Muscle of back (tissue), 13 donors: ENCODE data around the gene EPDR1. TPM values are rescaled to one million over a fixed set of nuclear protein-coding genes. Genes with fewer than 3 reads are reported as not detected.

Source experiments
- DNase-seq, 3 donors: peaks; one replicate each; pipeline versions ENCODE4 v3.0.0 to v3.0.0-alpha.2; 2013
- long read RNA-seq, 9 donors: transcript quantifications; one replicate each; lab custom pipeline, GENCODE V29; 2026
- polyA plus RNA-seq, 10 donors: library from polyadenylated mRNA; unstranded; fragments of 120-200 nt; gene quantifications; one replicate each; pipeline ENCODE4 v1.2.1, GENCODE V29; 2013; ENCODE audit not compliant: insufficient read length in 10 of 10

EPDR1 gene
- 100 to 1,000 TPM in 5 of 10 donors, 10 to 100 TPM in 5; 43.9 to 127 (median 100) TPM for polyA plus RNA-seq
- long read RNA-seq, donor 1, transcript EPDR1-202 (2 exons, 638 nt) = minor isoform, 9 of 122 reads
- long read RNA-seq, donor 1, transcript EPDR1-201 (3 exons, 2,599 nt) = major isoform, 27 of 122 reads
- long read RNA-seq, donor 1, partial matches to known transcripts = 86 of 122 reads
- long read RNA-seq, donor 1, other reads (novel, unspliced or antisense) = 0 of 122 reads
- long read RNA-seq, donor 2, transcript EPDR1-201 (3 exons, 2,599 nt) = major isoform, 31 of 137 reads
- long read RNA-seq, donor 2, transcript EPDR1-202 (2 exons, 638 nt) = minor isoform, 6 of 137 reads
- long read RNA-seq, donor 2, partial matches to known transcripts = 100 of 137 reads
- long read RNA-seq, donor 2, other reads (novel, unspliced or antisense) = 0 of 137 reads
- long read RNA-seq, donor 3 = 0 reads
- long read RNA-seq, donor 4, transcript EPDR1-201 (3 exons, 2,599 nt) = major isoform, 23 of 28 reads
- long read RNA-seq, donor 4, partial matches to known transcripts = 0 of 28 reads
- long read RNA-seq, donor 4, other reads (novel, unspliced or antisense) = 0 of 28 reads
- long read RNA-seq, donor 5, transcript EPDR1-201 (3 exons, 2,599 nt) = major isoform, 20 of 32 reads
- long read RNA-seq, donor 5, partial matches to known transcripts = 6 of 32 reads
- long read RNA-seq, donor 5, other reads (novel, unspliced or antisense) = 0 of 32 reads
- long read RNA-seq, donor 6, transcript EPDR1-202 (2 exons, 638 nt) = minor isoform, 17 of 75 reads
- long read RNA-seq, donor 6, transcript EPDR1-201 (3 exons, 2,599 nt) = major isoform, 32 of 75 reads
- long read RNA-seq, donor 6, partial matches to known transcripts = 25 of 75 reads
- long read RNA-seq, donor 6, other reads (novel, unspliced or antisense) = 0 of 75 reads
- long read RNA-seq, donor 7, transcript EPDR1-201 (3 exons, 2,599 nt) = major isoform, 7 of 9 reads
- long read RNA-seq, donor 7, partial matches to known transcripts = 0 of 9 reads
- long read RNA-seq, donor 7, other reads (novel, unspliced or antisense) = 0 of 9 reads
- long read RNA-seq, donor 8, transcript EPDR1-201 (3 exons, 2,599 nt) = major isoform, 7 of 8 reads
- long read RNA-seq, donor 8, partial matches to known transcripts = 0 of 8 reads
- long read RNA-seq, donor 8, other reads (novel, unspliced or antisense) = 0 of 8 reads
- long read RNA-seq, donor 9, partial matches to known transcripts = 0 of 3 reads
- long read RNA-seq, donor 9, other reads (novel, unspliced or antisense) = 0 of 3 reads

GRCh38 chr7:37920305-37920848, at the start of gene EPDR1:
EPDR1 (plus strand) TSS chr7:37920640; CDS start chr7:37920940, 300 bp downstream.
- DNase-seq = peak; percentile 53 to 85 (median 62)

- no peak for DNase-seq
Measured at GRCh38 chr7:37882086-37882485, 38.4 kb upstream of the EPDR1 start.

GRCh38 chr7:37893359-37893758, 27.1 kb upstream of the EPDR1 start:
- no peak for DNase-seq

- DNase-seq = no peak
Measured at GRCh38 chr7:37894671-37895070, 25.8 kb upstream of the EPDR1 start.

- DNase-seq = no peak
Measured at GRCh38 chr7:37899712-37900247, 20.7 kb upstream of the EPDR1 start.

- peak in 2 of 3 donors; percentile 59 to 77 for DNase-seq
Measured at GRCh38 chr7:37901236-37901827, 19.1 kb upstream of the EPDR1 start.

GRCh38 chr7:37901890-37902524, 18.4 kb upstream of the EPDR1 start:
- DNase-seq = peak in 1 of 3 donors; percentile 63

GRCh38 chr7:37908221-37908788, 12.1 kb upstream of the EPDR1 start:
- peak in 1 of 3 donors; percentile 72 for DNase-seq

GRCh38 chr7:37912756-37913155, 7.7 kb upstream of the EPDR1 start:
- no peak for DNase-seq

GRCh38 chr7:37915438-37915837, 5.0 kb upstream of the EPDR1 start:
- DNase-seq = peak in 2 of 3 donors; percentile 64 to 70

- DNase-seq = peak in 1 of 3 donors; percentile 85
Measured at GRCh38 chr7:37916017-37916672, 4.3 kb upstream of the EPDR1 start.

- DNase-seq = peak; percentile 78 to 95 (median 92)
Measured at GRCh38 chr7:37916673-37917660, 3.5 kb upstream of the EPDR1 start, which contains the start of gene SFRP4. SFRP4 (minus strand) TSS chr7:37916817; CDS start chr7:37916537, 280 bp downstream.

GRCh38 chr7:37918526-37918925, 1.9 kb upstream of the EPDR1 start:
- DNase-seq = no peak

- DNase-seq = peak in 1 of 3 donors; percentile 85
Measured at GRCh38 chr7:37920849-37921805, 687 bp downstream of the EPDR1 start.

GRCh38 chr7:37921876-37922275, 1.4 kb downstream of the EPDR1 start:
- no peak for DNase-seq

GRCh38 chr7:37923996-37924395, 3.6 kb downstream of the EPDR1 start:
- no peak for DNase-seq
